Measurements from ENCODE around the gene DSCAM.

DNA sequence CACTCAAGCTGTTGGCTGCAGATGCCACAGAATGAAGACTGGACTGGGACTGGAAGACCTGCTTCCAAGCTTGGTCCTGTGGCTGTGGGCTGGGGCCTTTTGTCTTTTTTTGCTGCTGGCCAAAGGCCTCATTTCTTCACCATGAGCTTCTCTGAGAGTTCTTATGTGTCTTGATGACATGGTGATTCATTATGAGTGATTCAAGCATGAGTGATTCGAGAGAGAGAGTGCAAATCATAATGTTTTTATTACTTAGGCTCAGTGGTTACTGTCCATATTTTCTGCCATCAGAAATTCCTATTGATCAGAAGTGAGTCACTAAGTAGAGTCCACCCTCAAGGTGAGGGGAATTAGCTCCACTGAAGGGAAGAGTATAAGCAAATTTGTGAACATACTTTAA is 885.7 kb downstream of the DSCAM start:
- no peak for TF ChIP-seq POLR2A (IDR thresholded peaks at IDR 0.05)
- TF ChIP-seq, protein P1, sequence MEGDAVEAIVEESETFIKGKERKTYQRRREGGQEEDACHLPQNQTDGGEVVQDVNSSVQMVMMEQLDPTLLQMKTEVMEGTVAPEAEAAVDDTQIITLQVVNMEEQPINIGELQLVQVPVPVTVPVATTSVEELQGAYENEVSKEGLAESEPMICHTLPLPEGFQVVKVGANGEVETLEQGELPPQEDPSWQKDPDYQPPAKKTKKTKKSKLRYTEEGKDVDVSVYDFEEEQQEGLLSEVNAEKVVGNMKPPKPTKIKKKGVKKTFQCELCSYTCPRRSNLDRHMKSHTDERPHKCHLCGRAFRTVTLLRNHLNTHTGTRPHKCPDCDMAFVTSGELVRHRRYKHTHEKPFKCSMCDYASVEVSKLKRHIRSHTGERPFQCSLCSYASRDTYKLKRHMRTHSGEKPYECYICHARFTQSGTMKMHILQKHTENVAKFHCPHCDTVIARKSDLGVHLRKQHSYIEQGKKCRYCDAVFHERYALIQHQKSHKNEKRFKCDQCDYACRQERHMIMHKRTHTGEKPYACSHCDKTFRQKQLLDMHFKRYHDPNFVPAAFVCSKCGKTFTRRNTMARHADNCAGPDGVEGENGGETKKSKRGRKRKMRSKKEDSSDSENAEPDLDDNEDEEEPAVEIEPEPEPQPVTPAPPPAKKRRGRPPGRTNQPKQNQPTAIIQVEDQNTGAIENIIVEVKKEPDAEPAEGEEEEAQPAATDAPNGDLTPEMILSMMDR (IDR thresholded peaks at IDR 0.05 in 8 of 11, conservative IDR thresholded peaks at IDR 0.05 in 3 of 11): no peak
- TF ChIP-seq POLR2AphosphoS5 (IDR thresholded peaks at IDR 0.05): no peak

Data from spleen (tissue), 7 donors.